Measurements from ENCODE around the gene LPO.

DNA sequence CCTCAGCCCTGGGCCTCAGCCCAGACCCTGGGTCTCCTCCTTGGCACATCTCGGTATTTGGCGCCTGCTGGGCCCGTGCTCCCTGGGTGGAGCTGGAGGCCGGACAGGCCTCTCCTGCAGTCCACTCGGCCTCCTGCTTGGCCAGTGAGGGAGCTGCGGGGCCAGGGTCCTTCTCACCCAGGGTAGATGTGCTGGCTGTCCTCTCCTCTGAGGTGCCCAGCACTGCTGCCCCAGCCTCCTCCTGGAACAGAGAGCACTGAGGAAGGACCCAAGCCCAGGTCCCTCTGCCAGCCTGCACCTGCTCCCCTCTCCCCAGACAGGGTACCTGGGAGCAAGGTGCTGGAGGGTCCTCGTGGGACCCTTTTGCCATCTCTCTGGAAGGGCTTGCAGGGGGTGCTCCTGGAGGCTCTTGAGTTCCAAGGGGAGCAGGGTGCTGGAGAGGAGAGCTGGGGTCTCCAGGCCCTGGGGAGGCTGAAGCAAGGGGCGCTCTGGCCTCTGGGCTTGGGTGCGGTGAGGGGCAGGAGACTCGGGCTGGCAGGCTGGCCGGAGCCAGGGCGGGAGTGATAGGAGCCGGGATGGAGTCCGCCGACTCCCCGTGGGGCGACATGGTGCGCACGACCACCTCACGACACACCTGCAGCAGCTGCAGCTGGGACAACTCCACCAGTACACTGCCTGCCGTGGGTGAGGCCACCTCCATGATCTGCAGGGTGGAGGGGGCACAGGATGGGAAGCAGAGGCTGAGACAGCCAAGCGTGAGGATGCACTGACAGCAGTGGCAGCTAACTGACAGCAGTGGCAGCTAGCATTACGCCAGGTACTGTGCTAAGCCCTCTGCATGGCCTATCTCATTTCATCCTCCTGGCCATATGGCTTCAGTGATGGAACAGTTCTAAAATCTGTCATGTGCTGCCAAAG lies 72.4 kb downstream of the LPO start:
- TF ChIP-seq POLR2AphosphoS5 (IDR thresholded peaks at IDR 0.05; ENCODE audit: borderline replicate concordance, low read depth, low read length) (no peak), FOXP2 (optimal IDR thresholded peaks at IDR 0.05; ENCODE audit: control extremely low read depth, extremely low read length, insufficient read depth) (no peak)

All from SK-N-MC (cell line).